Ishikawa (cell line): Measurements from ENCODE around the gene C18orf54.

Source experiments
- CEBPB ChIP-seq: IDR thresholded peaks from 2 replicates; pipeline ENCODE4 v1.6.1; 2012
- CREB1 ChIP-seq: IDR thresholded peaks from 2 replicates; pipeline ENCODE4 v1.6.1; 2012; ENCODE audit warnings: low read depth
- EGR1 ChIP-seq: IDR thresholded peaks from 2 replicates; pipeline ENCODE4 v1.6.1; 2012
- EP300 ChIP-seq: IDR thresholded peaks from 2 replicates; pipeline ENCODE4 v1.6.1; 2012; ENCODE audit warnings: borderline replicate concordance
- FOXM1 ChIP-seq: IDR thresholded peaks from 2 replicates; pipeline ENCODE4 v1.6.1; 2012; ENCODE audit warnings: low read depth, borderline replicate concordance
- MAX ChIP-seq: IDR thresholded peaks from 2 replicates; pipeline ENCODE4 v1.6.1; 2012
- NFIC ChIP-seq: IDR thresholded peaks from 2 replicates; pipeline ENCODE4 v1.6.1; 2012
- RAD21 ChIP-seq: IDR thresholded peaks from 2 replicates; pipeline ENCODE4 v1.6.1; 2012; ENCODE audit warnings: low read depth
- TAF1 ChIP-seq: IDR thresholded peaks from 2 replicates; pipeline ENCODE4 v1.6.1; 2012; ENCODE audit warnings: low read depth, mild to moderate bottlenecking
- TCF12 ChIP-seq: IDR thresholded peaks from 2 replicates; pipeline ENCODE4 v1.6.1; 2012; ENCODE audit warnings: low read depth
- TEAD4 ChIP-seq: IDR thresholded peaks from 2 replicates; pipeline ENCODE4 v1.6.1; 2012
- YY1 ChIP-seq: IDR thresholded peaks from 2 replicates; pipeline ENCODE4 v1.6.1; 2012; ENCODE audit warnings: low read depth
- ZBTB7A ChIP-seq: IDR thresholded peaks from 2 replicates; pipeline ENCODE4 v1.6.1; 2012; ENCODE audit warnings: low read depth
- TF ChIP-seq, protein P1 (sequence below): IDR thresholded peaks from 2 replicates; pipeline ENCODE4 v1.6.1; 2012; ENCODE audit warnings: low read depth, mild to moderate bottlenecking
- TF ChIP-seq, protein P2 (sequence below): IDR thresholded peaks from 2 replicates; pipeline ENCODE4 v1.6.1; 2012

C18orf54 gene

DNA sequence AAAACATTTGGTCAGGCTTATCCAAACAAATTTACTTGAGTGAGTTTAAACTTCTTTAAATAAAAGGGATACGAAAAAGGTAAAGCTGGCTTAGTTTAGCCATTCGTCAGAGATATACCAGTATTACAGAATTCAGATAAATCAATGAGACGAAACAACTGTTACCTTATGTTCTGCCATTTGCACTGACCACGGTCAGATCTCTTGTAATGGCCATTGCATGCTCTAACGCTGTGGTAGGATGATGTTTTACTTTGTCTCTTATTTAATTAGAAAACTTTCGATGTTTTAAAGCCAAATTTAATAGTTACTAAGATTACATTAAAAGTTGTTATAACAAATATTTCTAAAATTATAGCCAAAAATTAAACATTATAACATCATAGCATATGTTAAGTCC is 1.5 kb downstream of the C18orf54 start:
- TF ChIP-seq FOXM1 = no peak
- TF ChIP-seq, protein P1, sequence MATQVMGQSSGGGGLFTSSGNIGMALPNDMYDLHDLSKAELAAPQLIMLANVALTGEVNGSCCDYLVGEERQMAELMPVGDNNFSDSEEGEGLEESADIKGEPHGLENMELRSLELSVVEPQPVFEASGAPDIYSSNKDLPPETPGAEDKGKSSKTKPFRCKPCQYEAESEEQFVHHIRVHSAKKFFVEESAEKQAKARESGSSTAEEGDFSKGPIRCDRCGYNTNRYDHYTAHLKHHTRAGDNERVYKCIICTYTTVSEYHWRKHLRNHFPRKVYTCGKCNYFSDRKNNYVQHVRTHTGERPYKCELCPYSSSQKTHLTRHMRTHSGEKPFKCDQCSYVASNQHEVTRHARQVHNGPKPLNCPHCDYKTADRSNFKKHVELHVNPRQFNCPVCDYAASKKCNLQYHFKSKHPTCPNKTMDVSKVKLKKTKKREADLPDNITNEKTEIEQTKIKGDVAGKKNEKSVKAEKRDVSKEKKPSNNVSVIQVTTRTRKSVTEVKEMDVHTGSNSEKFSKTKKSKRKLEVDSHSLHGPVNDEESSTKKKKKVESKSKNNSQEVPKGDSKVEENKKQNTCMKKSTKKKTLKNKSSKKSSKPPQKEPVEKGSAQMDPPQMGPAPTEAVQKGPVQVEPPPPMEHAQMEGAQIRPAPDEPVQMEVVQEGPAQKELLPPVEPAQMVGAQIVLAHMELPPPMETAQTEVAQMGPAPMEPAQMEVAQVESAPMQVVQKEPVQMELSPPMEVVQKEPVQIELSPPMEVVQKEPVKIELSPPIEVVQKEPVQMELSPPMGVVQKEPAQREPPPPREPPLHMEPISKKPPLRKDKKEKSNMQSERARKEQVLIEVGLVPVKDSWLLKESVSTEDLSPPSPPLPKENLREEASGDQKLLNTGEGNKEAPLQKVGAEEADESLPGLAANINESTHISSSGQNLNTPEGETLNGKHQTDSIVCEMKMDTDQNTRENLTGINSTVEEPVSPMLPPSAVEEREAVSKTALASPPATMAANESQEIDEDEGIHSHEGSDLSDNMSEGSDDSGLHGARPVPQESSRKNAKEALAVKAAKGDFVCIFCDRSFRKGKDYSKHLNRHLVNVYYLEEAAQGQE = no peak
- no peak for TF ChIP-seq RAD21
- no peak for TF ChIP-seq NFIC
- TF ChIP-seq, protein P2, sequence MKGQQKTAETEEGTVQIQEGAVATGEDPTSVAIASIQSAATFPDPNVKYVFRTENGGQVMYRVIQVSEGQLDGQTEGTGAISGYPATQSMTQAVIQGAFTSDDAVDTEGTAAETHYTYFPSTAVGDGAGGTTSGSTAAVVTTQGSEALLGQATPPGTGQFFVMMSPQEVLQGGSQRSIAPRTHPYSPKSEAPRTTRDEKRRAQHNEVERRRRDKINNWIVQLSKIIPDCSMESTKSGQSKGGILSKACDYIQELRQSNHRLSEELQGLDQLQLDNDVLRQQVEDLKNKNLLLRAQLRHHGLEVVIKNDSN = no peak
- no peak for TF ChIP-seq EGR1
- TF ChIP-seq YY1 = no peak
- no peak for TF ChIP-seq CEBPB
- TF ChIP-seq ZBTB7A = no peak

DNA sequence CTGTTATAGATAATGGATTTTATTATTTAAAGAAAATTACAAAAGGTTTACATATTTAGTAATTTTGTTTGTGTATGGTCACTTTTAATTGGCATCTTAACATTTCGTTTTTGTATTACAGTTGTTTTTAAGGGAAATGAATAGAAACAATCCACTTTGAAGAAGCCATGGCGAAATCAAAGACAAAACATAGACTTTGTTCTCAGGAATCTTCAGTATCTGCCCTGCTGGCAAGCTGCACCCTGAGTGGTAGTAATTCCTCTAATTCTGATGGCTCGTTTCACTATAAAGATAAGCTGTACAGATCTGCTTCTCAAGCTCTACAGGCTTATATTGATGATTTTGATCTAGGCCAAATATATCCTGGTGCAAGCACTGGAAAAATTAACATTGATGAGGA is 2.7 kb downstream of the C18orf54 start:
- TF ChIP-seq, protein P1 = no peak
- TF ChIP-seq FOXM1 (no peak), EP300 (no peak), YY1 (no peak), TAF1 (no peak), RAD21 (no peak), MAX (no peak), TEAD4 (no peak), CREB1 (no peak), TCF12 (no peak), EGR1 (no peak), CEBPB (no peak), NFIC (no peak), ZBTB7A (no peak)
- TF ChIP-seq, protein P2 = no peak

DNA sequence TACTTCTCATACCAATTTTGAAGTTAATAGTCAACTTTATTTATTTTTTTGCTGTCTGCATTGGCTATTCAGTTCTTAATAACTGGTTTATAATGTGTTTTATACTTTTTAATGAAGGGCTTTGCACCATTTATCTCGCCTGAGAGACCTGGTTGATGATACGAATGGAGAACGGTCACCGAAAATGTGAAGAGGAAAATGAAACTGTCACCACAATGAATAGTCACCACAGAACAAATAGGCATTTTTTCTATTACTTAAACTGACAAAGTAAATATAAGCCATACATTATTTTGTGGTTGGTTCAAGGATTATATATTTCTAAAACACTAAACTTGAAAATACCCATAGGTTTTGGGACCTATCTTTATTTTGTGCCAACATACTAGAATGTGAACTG is 20.4 kb downstream of the C18orf54 start:
- no peak for TF ChIP-seq CEBPB
- no peak for TF ChIP-seq EP300
- TF ChIP-seq, protein P2 = no peak
- no peak for TF ChIP-seq RAD21
- TF ChIP-seq YY1 = no peak
- TF ChIP-seq TCF12 = no peak
- TF ChIP-seq CREB1 = no peak
- no peak for TF ChIP-seq MAX
- TF ChIP-seq ZBTB7A = no peak
- TF ChIP-seq NFIC = no peak
- TF ChIP-seq, protein P1 = no peak
- no peak for TF ChIP-seq TAF1
- TF ChIP-seq EGR1 = no peak
- no peak for TF ChIP-seq FOXM1
- TF ChIP-seq TEAD4 = no peak

- no peak for TF ChIP-seq TEAD4
- TF ChIP-seq EP300 = no peak
- no peak for TF ChIP-seq EGR1
- TF ChIP-seq TAF1 = no peak
- TF ChIP-seq, protein P1 = no peak
- TF ChIP-seq, protein P2 = no peak
Observed at GRCh38 chr18:54381640-54382039, 23.9 kb downstream of the C18orf54 start.
